OCI-LY1 (cell line): ENCODE data around the gene WHRN.

Source experiments
- CTCF ChIP-seq: fragments of 200-600 bp; sonication (generic), shearing (Covaris generic); IDR thresholded peaks from 2 replicates; pipeline ENCODE4 v1.5.1; 2017; ENCODE audit warnings: mild to moderate bottlenecking, antibody characterized with exemption, low read length, moderate library complexity, mixed read lengths
- EZH2 ChIP-seq: fragments of 200-600 bp; sonication (generic), shearing (Covaris generic); IDR thresholded peaks from 2 replicates; pipeline ENCODE4 v1.8.0; 2017; ENCODE audit warnings: borderline replicate concordance, mixed run types, mild to moderate bottlenecking, antibody characterized with exemption, low read length, moderate library complexity, mixed read lengths

DNA sequence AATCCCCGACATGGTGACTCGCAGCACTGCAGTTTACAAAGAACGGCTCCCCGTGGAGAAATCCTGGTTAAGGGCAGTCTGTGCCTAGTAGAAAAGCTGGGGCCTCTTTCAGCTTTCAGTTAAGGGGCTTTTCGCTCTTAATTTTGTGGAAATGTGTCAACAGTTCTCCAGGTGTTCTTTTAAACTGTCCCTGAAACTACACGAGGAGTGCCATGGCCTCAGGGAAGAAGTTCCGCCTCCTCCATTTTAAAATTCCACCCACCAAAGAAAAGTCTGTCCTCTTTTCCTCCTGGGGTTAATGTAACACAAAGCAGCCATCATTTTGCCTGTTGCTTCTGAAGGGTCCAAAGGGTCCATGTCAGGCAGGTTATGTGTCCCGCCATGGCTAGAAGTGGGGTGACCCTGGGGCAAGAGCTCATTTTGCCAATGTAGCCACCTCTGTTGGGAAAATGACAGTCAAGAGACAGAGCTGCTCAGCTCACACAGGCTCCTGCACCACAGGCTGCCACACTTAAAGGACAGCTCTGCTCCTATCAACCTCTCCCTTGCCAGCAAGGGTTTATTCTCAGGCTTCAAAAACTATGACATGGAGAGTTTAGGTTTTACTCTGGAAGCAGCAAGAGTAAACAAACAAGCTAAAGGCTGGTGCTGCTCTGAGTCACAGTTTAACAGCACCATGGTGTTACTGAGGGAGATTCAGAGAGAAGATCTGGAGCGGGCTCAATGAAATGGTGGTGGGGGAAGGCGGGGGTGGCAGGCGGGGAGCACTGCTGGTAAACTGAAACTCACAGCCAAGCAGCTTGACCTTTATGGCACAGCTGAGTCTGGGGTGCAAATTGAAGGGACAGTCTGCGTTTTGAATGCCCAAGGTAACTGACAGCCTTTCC is 3.2 kb downstream of the WHRN start:
- TF ChIP-seq CTCF (no peak), EZH2 (no peak)
